GM23338 (cell line): ENCODE results near the gene ZNF12.

Experiments used
- CTCF ChIP-seq, 2 experiments: fragments of 200-600 bp in 1 of 2; sonication (generic) in 1 of 2; conservative IDR thresholded peaks; 2 replicates each; pipeline versions ENCODE4 v1.5.1 to v1.6.1; 2016 to 2017; ENCODE audit warnings: antibody characterized with exemption in 2 of 2, low read depth in 2 of 2, mild to moderate bottlenecking in 2 of 2, moderate library complexity in 1 of 2
- EZH2 ChIP-seq: fragments of 200-600 bp; sonication (generic); IDR thresholded peaks from one replicate; pipeline ENCODE4 v1.8.0; 2017; ENCODE audit warnings: antibody characterized with exemption, mild to moderate bottlenecking, low read depth; ENCODE audit not compliant: unreplicated experiment
- EZH2phosphoT487 ChIP-seq: fragments of 200-600 bp; sonication (generic); IDR thresholded peaks from one replicate; pipeline ENCODE4 v1.8.1; 2018; ENCODE audit warnings: antibody characterized with exemption; ENCODE audit not compliant: unreplicated experiment
- NANOG ChIP-seq: IDR thresholded peaks from 2 replicates; pipeline ENCODE4 v1.6.1; 2016; ENCODE audit warnings: antibody characterized with exemption, borderline replicate concordance
- POLR2AphosphoS5 ChIP-seq: IDR thresholded peaks from 2 replicates; pipeline ENCODE4 v1.6.1; 2016; ENCODE audit warnings: antibody characterized with exemption, low read depth
- REST ChIP-seq: IDR thresholded peaks from one replicate; pipeline ENCODE4 v1.6.1; 2018; ENCODE audit warnings: antibody characterized with exemption; ENCODE audit not compliant: unreplicated experiment

GRCh38 chr7:6642861-6643640, 63.7 kb downstream of the ZNF12 start:
- TF ChIP-seq CTCF (conservative IDR thresholded peaks at IDR 0.05; ENCODE audit: low read depth in 2 of 2) (no peak), POLR2AphosphoS5 (no peak), EZH2 (no peak), REST (no peak), NANOG (no peak), EZH2phosphoT487 (no peak)
